ENCODE data around the gene TNFAIP1. TPM values are rescaled to one million over a fixed set of nuclear protein-coding genes. Genes with fewer than 3 reads are reported as not detected.

Gene TNFAIP1
- total RNA-seq, 1 experiment from 2014 or later = 21.3 TPM

DNA sequence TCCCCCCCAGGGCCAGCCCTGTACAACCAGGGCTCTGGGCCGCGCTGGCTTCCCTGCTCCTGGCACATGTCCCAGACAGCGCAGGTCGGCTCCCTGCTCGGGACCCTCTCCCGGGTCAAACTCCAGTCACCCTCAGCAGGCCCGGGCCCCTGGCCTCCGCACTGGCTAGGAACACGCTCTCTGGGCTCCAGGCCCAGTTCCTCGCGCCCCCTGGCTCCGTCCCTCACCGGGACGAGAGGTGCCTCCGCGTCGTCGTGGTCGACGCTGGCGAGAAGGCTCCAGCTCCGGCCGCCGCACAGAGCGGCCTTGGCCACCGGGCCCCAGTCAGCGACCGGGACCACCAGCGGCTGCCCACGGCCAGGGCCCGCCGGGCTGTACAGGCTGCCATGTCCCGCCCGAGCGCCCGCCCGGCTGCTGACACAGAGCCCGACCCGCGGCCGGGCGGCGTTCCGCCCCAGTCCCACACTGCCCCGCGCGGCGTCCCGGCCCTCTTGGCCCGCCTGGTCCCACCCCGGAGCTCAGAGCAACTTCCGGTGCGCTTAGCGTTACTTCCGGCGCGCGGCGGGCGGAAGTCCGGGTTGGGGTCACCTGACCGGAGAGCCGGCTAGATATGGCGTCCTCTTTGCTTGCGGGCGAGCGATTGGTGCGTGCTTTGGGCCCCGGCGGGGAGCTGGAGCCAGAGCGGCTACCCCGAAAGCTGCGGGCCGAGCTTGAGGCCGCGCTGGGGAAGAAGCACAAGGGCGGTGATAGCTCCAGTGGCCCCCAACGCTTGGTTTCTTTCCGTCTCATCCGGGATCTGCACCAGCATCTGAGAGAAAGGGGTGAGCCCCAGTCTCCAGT, 21.7 kb downstream of the TNFAIP1 start, which contains the start of gene POLDIP2:
Gene POLDIP2, minus strand, starts transcription at position 467 of the 840 bp plus-strand sequence. Its CDS starts 79 bp downstream, at position 388.
- H3K36me3 Mint-ChIP-seq = peaks cover 45% of the 10 kb centered on the region
- H3K4me1 Mint-ChIP-seq = peaks cover 13% of the 10 kb centered on the region
- ATAC-seq = peak; percentile 99
- ChIA-PET CTCF (interaction anchor here (0.7 to 2.5 kb wide), 7 partner anchors 9 to 69 kb away, joined by 3 to 16 read pairs (median 8); partner anchors contain the start of genes IFT20, TNFAIP1 and VTN), POLR2A (interaction anchor here (1.0 to 1.6 kb wide), 4 partner anchors 10 to 214 kb away, joined by 3 to 16 read pairs (median 8); partner anchors contain the start of genes IFT20, PIGS and TNFAIP1)
- H3K27ac Mint-ChIP-seq = peak within 1 kb of the TSS; percentile 98
- peak; percentile 95 for DNase-seq (ENCODE audit: low spot score)
- H3K27me3 Mint-ChIP-seq (ENCODE audit: low read depth) = no peaks in the 10 kb centered on the region
- H3K9me3 Mint-ChIP-seq = no peaks in the 10 kb centered on the region
- peak within 1 kb of the TSS; percentile 91 for H3K4me3 Mint-ChIP-seq
- no peak for TF ChIP-seq NFE2L1 (CRISPR knock-in tag; IDR thresholded peaks at IDR 0.05)
- no peak for TF ChIP-seq FOXJ3 (CRISPR knock-in tag; IDR thresholded peaks at IDR 0.05; ENCODE audit: borderline replicate concordance)
- no peak for TF ChIP-seq NR2C2 (CRISPR knock-in tag; IDR thresholded peaks at IDR 0.05)
- TF ChIP-seq CBFB (CRISPR knock-in tag; IDR thresholded peaks at IDR 0.05; ENCODE audit: low read depth) = no peak
- TF ChIP-seq, protein P1, sequence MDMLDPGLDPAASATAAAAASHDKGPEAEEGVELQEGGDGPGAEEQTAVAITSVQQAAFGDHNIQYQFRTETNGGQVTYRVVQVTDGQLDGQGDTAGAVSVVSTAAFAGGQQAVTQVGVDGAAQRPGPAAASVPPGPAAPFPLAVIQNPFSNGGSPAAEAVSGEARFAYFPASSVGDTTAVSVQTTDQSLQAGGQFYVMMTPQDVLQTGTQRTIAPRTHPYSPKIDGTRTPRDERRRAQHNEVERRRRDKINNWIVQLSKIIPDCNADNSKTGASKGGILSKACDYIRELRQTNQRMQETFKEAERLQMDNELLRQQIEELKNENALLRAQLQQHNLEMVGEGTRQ (CRISPR knock-in tag; IDR thresholded peaks at IDR 0.05) = peak; percentile 99
- no peak for TF ChIP-seq RORB (CRISPR knock-in tag; IDR thresholded peaks at IDR 0.05)
- TF ChIP-seq, protein P2, sequence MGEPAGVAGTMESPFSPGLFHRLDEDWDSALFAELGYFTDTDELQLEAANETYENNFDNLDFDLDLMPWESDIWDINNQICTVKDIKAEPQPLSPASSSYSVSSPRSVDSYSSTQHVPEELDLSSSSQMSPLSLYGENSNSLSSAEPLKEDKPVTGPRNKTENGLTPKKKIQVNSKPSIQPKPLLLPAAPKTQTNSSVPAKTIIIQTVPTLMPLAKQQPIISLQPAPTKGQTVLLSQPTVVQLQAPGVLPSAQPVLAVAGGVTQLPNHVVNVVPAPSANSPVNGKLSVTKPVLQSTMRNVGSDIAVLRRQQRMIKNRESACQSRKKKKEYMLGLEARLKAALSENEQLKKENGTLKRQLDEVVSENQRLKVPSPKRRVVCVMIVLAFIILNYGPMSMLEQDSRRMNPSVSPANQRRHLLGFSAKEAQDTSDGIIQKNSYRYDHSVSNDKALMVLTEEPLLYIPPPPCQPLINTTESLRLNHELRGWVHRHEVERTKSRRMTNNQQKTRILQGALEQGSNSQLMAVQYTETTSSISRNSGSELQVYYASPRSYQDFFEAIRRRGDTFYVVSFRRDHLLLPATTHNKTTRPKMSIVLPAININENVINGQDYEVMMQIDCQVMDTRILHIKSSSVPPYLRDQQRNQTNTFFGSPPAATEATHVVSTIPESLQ (CRISPR knock-in tag; IDR thresholded peaks at IDR 0.05) = no peak
- TF ChIP-seq, protein P3, sequence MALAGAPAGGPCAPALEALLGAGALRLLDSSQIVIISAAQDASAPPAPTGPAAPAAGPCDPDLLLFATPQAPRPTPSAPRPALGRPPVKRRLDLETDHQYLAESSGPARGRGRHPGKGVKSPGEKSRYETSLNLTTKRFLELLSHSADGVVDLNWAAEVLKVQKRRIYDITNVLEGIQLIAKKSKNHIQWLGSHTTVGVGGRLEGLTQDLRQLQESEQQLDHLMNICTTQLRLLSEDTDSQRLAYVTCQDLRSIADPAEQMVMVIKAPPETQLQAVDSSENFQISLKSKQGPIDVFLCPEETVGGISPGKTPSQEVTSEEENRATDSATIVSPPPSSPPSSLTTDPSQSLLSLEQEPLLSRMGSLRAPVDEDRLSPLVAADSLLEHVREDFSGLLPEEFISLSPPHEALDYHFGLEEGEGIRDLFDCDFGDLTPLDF (CRISPR knock-in tag; IDR thresholded peaks at IDR 0.05) = no peak
- no peak for TF ChIP-seq MXD4 (CRISPR knock-in tag; IDR thresholded peaks at IDR 0.05; ENCODE audit: borderline replicate concordance)
- TF ChIP-seq RELA (CRISPR knock-in tag; IDR thresholded peaks at IDR 0.05; ENCODE audit: borderline replicate concordance) = peak; percentile 24; the same call in 1 of the 2 replicates
- no peak for TF ChIP-seq ZNF121 (CRISPR knock-in tag; IDR thresholded peaks at IDR 0.05)
- no peak for TF ChIP-seq NFYB (CRISPR knock-in tag; conservative IDR thresholded peaks at IDR 0.05; ENCODE audit: low read depth)
- TF ChIP-seq TP53 (CRISPR knock-in tag; IDR thresholded peaks at IDR 0.05) = 0 out of 2 replicates have a peak, but pooled peaks have one; percentile 13
- TF ChIP-seq, protein P4, sequence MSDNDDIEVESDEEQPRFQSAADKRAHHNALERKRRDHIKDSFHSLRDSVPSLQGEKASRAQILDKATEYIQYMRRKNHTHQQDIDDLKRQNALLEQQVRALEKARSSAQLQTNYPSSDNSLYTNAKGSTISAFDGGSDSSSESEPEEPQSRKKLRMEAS (CRISPR knock-in tag; IDR thresholded peaks at IDR 0.05) = peak; percentile 69; the same call in 1 of the 2 replicates
- 0 out of 2 replicates have a peak, but pooled peaks have one; percentile 20 for TF ChIP-seq NR3C1 (CRISPR knock-in tag; conservative IDR thresholded peaks at IDR 0.05; ENCODE audit: low read depth)
- peak; percentile 69; the same call in 1 of the 2 replicates for TF ChIP-seq ZNF232 (CRISPR knock-in tag; IDR thresholded peaks at IDR 0.05)
- TF ChIP-seq ZNF423 (CRISPR knock-in tag; IDR thresholded peaks at IDR 0.05) = no peak
- TF ChIP-seq ZNF138 (CRISPR knock-in tag; conservative IDR thresholded peaks at IDR 0.05) = no peak
- TF ChIP-seq, protein P5, sequence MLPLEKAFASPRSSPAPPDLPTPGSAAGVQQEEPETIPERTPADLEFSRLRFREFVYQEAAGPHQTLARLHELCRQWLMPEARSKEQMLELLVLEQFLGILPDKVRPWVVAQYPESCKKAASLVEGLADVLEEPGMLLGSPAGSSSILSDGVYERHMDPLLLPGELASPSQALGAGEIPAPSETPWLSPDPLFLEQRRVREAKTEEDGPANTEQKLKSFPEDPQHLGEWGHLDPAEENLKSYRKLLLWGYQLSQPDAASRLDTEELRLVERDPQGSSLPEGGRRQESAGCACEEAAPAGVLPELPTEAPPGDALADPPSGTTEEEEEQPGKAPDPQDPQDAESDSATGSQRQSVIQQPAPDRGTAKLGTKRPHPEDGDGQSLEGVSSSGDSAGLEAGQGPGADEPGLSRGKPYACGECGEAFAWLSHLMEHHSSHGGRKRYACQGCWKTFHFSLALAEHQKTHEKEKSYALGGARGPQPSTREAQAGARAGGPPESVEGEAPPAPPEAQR (CRISPR knock-in tag; IDR thresholded peaks at IDR 0.05) = no peak
- TF ChIP-seq CREB1 (CRISPR knock-in tag; IDR thresholded peaks at IDR 0.05) = 0 out of 2 replicates have a peak, but pooled peaks have one; percentile 52
- TF ChIP-seq ESRRA (CRISPR knock-in tag; IDR thresholded peaks at IDR 0.05; ENCODE audit: borderline replicate concordance) = peak; percentile 87
- no peak for TF ChIP-seq GRHL2 (CRISPR knock-in tag; IDR thresholded peaks at IDR 0.05; ENCODE audit: insufficient replicate concordance, severe bottlenecking)
- TF ChIP-seq, protein P6, sequence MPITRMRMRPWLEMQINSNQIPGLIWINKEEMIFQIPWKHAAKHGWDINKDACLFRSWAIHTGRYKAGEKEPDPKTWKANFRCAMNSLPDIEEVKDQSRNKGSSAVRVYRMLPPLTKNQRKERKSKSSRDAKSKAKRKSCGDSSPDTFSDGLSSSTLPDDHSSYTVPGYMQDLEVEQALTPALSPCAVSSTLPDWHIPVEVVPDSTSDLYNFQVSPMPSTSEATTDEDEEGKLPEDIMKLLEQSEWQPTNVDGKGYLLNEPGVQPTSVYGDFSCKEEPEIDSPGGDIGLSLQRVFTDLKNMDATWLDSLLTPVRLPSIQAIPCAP (CRISPR knock-in tag; IDR thresholded peaks at IDR 0.05) = no peak; the same call in 1 of the 2 replicates
- TF ChIP-seq, protein P7, sequence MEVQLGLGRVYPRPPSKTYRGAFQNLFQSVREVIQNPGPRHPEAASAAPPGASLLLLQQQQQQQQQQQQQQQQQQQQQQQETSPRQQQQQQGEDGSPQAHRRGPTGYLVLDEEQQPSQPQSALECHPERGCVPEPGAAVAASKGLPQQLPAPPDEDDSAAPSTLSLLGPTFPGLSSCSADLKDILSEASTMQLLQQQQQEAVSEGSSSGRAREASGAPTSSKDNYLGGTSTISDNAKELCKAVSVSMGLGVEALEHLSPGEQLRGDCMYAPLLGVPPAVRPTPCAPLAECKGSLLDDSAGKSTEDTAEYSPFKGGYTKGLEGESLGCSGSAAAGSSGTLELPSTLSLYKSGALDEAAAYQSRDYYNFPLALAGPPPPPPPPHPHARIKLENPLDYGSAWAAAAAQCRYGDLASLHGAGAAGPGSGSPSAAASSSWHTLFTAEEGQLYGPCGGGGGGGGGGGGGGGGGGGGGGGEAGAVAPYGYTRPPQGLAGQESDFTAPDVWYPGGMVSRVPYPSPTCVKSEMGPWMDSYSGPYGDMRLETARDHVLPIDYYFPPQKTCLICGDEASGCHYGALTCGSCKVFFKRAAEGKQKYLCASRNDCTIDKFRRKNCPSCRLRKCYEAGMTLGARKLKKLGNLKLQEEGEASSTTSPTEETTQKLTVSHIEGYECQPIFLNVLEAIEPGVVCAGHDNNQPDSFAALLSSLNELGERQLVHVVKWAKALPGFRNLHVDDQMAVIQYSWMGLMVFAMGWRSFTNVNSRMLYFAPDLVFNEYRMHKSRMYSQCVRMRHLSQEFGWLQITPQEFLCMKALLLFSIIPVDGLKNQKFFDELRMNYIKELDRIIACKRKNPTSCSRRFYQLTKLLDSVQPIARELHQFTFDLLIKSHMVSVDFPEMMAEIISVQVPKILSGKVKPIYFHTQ (CRISPR knock-in tag; IDR thresholded peaks at IDR 0.05) = no peak
- peak; percentile 92 for TF ChIP-seq CREM (CRISPR knock-in tag; IDR thresholded peaks at IDR 0.05)

Data from WTC11 (cell line).